DND-41 (cell line): ENCODE results near the gene AP1M1.

Experiments
- CTCF ChIP-seq: IDR thresholded peaks from 2 replicates; pipeline ENCODE4 v1.5.1; 2012; ENCODE audit warnings: borderline replicate concordance, low read length, moderate library complexity, mild to moderate bottlenecking; ENCODE audit not compliant: poor library complexity, severe bottlenecking; ENCODE audit errors: extremely low read depth
- EZH2 ChIP-seq: IDR thresholded peaks from 3 replicates; pipeline ENCODE4 v1.6.1; 2012; ENCODE audit warnings: borderline replicate concordance, low read depth, mild to moderate bottlenecking, moderate library complexity, low read length, inconsistent platforms; ENCODE audit not compliant: severe bottlenecking

GRCh38 chr19:16233081-16233776, 35.5 kb downstream of the AP1M1 start:
- TF ChIP-seq CTCF: no peak
- no peak for TF ChIP-seq EZH2
